Aorta (tissue), 5 donors: ENCODE measurements around the gene TMEM269. TPM values are rescaled to one million over a fixed set of nuclear protein-coding genes. Genes with fewer than 3 reads are reported as not detected.

Experiments
- ATAC-seq: fragments of 200-7000 bp; cut with Tn5 transposase; one replicate; pipeline ENCODE4 v1.9.1; 2022; ENCODE audit warnings: moderate library complexity; ENCODE audit not compliant: low FRiP score
- DNase-seq, 2 donors: peaks; one replicate each; pipeline ENCODE4 v3.0.0-alpha.2; 2020
- H3K27ac ChIP-seq, 2 donors: one replicate each; pipeline ENCODE4 v1.5.1; 2013; ENCODE audit warnings: low read length in 2 of 2, mild to moderate bottlenecking in 2 of 2, moderate library complexity in 2 of 2, control low read depth in 1 of 2, inconsistent platforms in 1 of 2, low read depth in 1 of 2
- H3K27me3 ChIP-seq, 2 donors: one replicate each; pipeline ENCODE4 v1.6.1; 2013; ENCODE audit warnings: control low read depth in 1 of 2, low read length in 1 of 2, mild to moderate bottlenecking in 1 of 2, moderate library complexity in 1 of 2; ENCODE audit not compliant: insufficient read depth in 2 of 2, control insufficient read depth in 1 of 2
- H3K36me3 ChIP-seq, 2 donors: one replicate each; pipeline ENCODE4 v1.6.1; 2013; ENCODE audit warnings: control low read depth in 1 of 2, low read length in 1 of 2, mild to moderate bottlenecking in 1 of 2; ENCODE audit not compliant: insufficient read depth in 2 of 2, control insufficient read depth in 1 of 2
- H3K4me1 ChIP-seq, 2 donors: one replicate each; pipeline ENCODE4 v1.6.1; 2013; ENCODE audit warnings: low read length in 2 of 2, control low read depth in 1 of 2, mild to moderate bottlenecking in 1 of 2, moderate library complexity in 1 of 2; ENCODE audit not compliant: insufficient read depth in 2 of 2, control insufficient read depth in 1 of 2
- H3K4me3 ChIP-seq, 2 donors: one replicate each; pipeline ENCODE4 v1.5.1; 2013; ENCODE audit warnings: low read length in 2 of 2, control low read depth in 1 of 2, mild to moderate bottlenecking in 1 of 2
- H3K9me3 ChIP-seq: one replicate; pipeline ENCODE4 v1.6.1; 2013; ENCODE audit warnings: mild to moderate bottlenecking, low read length; ENCODE audit not compliant: control insufficient read depth
- WGBS, 2 donors: extraction: QIAGEN DNeasy Blood & Tissue Kit; methylation state at CpG; one replicate each; pipeline ENCODE4 v1.1.7; 2013; 5-methylcytosine and 5-hydroxymethylcytosine counted together
- intact Hi-C, 2 donors: fragments of 100-400 bp; cut with DNase I; formaldehyde crosslinking; loops; one replicate each; pipeline versions ENCODE4 v1.14.2 to v1.15.0; 2022
- polyA plus RNA-seq, 2 donors: library from polyadenylated mRNA; stranded (reverse); fragments of 200-250 nt; gene quantifications; one replicate each; pipeline ENCODE4 v1.2.3, GENCODE V29; 2013
- total RNA-seq, 2 donors: library from RNA; stranded (reverse); fragmentation: NEBNext Ultra II Directional; extraction: Animal tissue kit (Norgen Biotek cat#: 25700); gene quantifications; one replicate each; pipeline ENCODE4 v1.2.1, GENCODE V29; 2021
- donor health status: healthy with polysubstance abuse.
- donor health status: Bipolar disorder and iron deficiency.
- donor health status: DM: no; HTN: no; CAD: no.
- donor health status: DM: no; HTN: no; CAD: no.
- donor health status: DM: yes; HTN: yes; CAD: no.

TMEM269 gene
- total and polyA plus RNA-seq, 4 donors: 0.13 TPM; not detected in 3

DNA sequence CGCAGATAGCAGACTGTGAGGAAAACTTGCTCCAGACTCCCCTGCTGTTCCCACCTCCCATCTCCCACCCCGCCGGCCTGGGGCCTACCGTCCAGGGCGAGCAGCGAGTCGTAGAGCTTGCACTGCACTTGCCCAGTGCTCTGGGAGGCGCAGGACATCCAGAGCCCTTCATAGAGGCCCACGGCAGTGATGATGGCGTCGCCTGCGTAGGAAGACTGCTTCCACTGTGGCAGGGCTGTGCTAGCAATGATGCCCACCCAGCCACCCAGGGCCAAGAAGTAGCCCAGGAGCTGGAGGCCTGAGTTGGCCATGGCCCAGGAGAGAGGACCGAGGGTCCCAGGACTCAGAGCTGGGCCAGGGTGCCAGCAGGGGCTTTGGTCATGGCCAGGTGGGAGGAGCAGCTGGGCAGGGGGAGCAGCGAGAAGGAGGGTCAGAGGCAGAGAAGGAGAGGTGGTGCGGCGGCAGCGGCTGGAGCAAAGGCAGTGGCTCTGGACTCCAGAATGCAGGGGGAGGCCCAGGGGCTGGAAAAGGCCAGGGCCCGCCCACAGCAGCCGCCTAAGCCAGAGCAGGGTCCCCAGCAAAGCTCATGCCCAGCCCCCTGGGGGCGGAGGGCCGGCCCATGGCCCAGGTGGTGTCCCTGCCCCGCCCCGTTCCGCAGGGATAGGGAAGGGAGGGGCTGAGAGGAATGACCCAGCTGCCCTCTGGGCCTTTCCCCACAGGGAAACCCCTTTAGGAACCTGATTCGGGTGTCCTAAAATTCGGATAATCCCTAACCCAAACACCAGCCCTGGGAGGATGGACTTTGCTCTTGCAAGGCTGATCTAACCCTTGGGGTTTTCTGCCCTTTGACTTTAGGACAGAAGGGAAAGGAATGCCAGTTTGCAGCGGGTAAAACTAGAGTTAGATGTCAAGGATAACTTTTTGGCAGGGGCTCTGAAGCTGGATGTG lies 44.8 kb upstream of the TMEM269 start, which contains the start of gene CLDN19:
TSS of gene CLDN19 (minus strand) at position 484 of the 948 bp plus-strand sequence. CDS start at position 311, 173 bp downstream.
- WGBS, 2 donors: 67 to 73% methylated on average over 25 to 27 of the region's 27 CpGs
- H3K27ac ChIP-seq: no peak within 1 kb of the TSS
- DNase-seq (no peak), ATAC-seq (no peak)
- intact Hi-C loops: loop anchor here (10.0 kb wide), 2 partner anchors 165 to 395 kb away; no protein-coding TSS in a partner anchor
- no peaks in the 10 kb centered on the region for H3K36me3 ChIP-seq
- no peaks in the 10 kb centered on the region for H3K4me1 ChIP-seq
- no peak within 1 kb of the TSS for H3K4me3 ChIP-seq
- no peaks in the 10 kb centered on the region for H3K9me3 ChIP-seq
- H3K27me3 ChIP-seq: no peaks in the 10 kb centered on the region

DNA sequence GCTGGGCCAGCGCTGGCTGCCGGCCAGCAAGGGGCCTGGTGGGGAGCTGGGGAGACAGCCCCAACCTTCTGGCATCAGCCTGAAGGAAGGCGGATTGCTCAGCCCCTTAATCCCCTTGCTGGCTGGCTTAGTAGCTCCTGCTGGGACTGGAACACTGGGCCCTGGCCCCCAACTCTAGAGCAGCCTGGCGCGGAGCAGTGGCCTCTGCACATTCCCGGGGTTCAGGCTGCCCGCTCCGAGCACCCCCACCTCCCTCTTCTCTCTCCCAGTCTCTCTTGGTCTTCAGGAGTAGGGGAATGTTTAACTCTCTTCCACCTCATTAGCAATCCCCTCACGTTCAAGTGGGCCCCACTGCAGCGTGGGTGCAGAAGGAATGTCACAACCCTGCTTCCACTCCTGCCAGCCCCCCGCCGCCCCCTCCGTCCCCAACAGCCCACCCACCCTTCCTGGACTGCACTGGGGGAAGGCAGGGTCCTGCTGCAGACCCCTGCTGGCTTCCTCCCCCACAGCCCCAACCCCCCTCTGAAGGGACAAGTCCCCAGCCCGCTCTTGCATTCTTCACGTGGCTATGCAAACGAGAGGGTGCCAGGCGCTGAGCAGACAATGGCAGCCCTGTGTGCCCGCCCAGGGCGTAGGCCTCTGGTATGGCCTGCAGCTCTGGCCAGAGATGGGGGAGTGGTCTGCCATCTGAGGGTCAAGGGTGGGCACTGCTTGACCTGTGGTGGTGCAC lies 43.8 kb upstream of the TMEM269 start:
- 79 to 80% methylated on average over 19 of the region's 19 CpGs for WGBS, 2 donors
- Histone ChIP-seq H3K27ac (no peak overlapping the region), H3K4me3 (no peak overlapping the region), H3K27me3 (no peaks in the 10 kb centered on the region), H3K9me3 (no peaks in the 10 kb centered on the region), H3K4me1 (no peaks in the 10 kb centered on the region), H3K36me3 (peaks cover 0 to 2% of the 10 kb centered on the region in 2 donors)
- ATAC-seq: no peak
- no peak for DNase-seq
- intact Hi-C loops: loop anchor here (10.0 kb wide), 2 partner anchors 166 to 396 kb away; no protein-coding TSS in a partner anchor

DNA sequence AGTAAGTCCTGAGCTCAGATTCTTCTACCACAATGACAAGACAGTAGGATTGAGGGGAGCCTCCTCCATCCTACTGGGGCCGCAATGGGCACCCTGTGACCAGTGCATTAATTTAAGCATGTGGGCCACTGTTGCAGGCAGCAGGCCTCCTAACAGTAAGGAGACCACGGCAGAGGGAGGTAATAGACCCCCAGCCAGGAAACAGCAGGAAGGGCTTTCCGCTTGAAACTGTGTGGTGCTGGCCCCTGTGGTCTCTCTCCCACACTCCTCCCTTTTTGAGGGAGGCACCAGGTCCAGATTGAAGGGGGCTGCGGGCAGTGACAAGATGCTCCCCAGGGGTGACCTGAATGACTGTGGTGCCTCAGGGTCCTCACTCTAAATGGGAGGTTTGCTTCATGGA lies 43.1 kb upstream of the TMEM269 start:
- no peaks in the 10 kb centered on the region for H3K27me3 ChIP-seq
- H3K36me3 ChIP-seq: peaks cover 0 to 4% of the 10 kb centered on the region in 2 donors
- intact Hi-C loops: loop anchor here (10.0 kb wide), 2 partner anchors 167 to 397 kb away; no protein-coding TSS in a partner anchor
- H3K27ac ChIP-seq: no peak overlapping the region
- DNase-seq: no peak
- 84 to 93% methylated on average over 4 of the region's 4 CpGs for WGBS, 2 donors
- H3K4me1 ChIP-seq: no peaks in the 10 kb centered on the region
- H3K9me3 ChIP-seq: no peaks in the 10 kb centered on the region
- ATAC-seq: no peak
- no peak overlapping the region for H3K4me3 ChIP-seq

DNA sequence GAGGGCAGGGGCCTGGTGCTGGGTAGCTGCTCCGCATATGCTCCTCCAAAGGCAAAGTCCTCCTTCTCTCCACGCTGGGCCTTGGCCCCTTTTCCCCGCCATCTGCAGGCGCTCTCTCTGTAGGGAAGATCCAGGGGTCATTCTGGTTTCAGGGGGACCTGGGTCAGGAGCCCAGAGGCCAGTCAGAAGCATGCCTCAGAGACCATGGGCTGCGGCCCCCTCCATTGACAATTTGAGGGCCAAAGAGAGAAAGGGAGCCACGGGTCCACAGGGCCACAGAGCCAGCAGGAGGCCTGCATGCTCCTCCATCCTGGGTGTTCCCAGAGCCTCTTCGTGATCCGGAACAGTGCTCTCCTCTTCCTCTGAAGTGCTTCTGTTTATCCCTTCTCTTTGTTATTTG lies 42.6 kb upstream of the TMEM269 start:
- Histone ChIP-seq H3K27me3 (no peaks in the 10 kb centered on the region), H3K4me3 (no peak overlapping the region), H3K36me3 (peaks cover 0 to 4% of the 10 kb centered on the region in 2 donors), H3K27ac (no peak overlapping the region), H3K9me3 (no peaks in the 10 kb centered on the region), H3K4me1 (no peaks in the 10 kb centered on the region)
- ATAC-seq (no peak), DNase-seq (no peak)
- WGBS, 2 donors: 86 to 92% methylated on average over 8 of the region's 8 CpGs
- intact Hi-C loops: loop anchor here (10.0 kb wide), 2 partner anchors 167 to 397 kb away; no protein-coding TSS in a partner anchor

GRCh38 chr1:42742617-42743316 lies 42.0 kb upstream of the TMEM269 start:
- Histone ChIP-seq H3K9me3 (no peaks in the 10 kb centered on the region), H3K4me3 (no peak overlapping the region), H3K27ac (no peak overlapping the region), H3K4me1 (no peaks in the 10 kb centered on the region), H3K36me3 (peaks cover 0 to 4% of the 10 kb centered on the region in 2 donors), H3K27me3 (no peaks in the 10 kb centered on the region)
- DNase-seq (no peak), ATAC-seq (no peak)
- intact Hi-C loops: loop anchor here (10.0 kb wide), 2 partner anchors 168 to 398 kb away; no protein-coding TSS in a partner anchor
- 85 to 88% methylated on average over 9 of the region's 9 CpGs for WGBS, 2 donors

- no peak for ATAC-seq
- no peak for DNase-seq
These were observed 41.3 kb upstream of the TMEM269 start for GRCh38 chr1:42743317-42744147.

GRCh38 chr1:42744148-42744413 lies 40.7 kb upstream of the TMEM269 start:
- no peak for DNase-seq
- no peak overlapping the region for H3K4me3 ChIP-seq
- no peaks in the 10 kb centered on the region for H3K27me3 ChIP-seq
- no peaks in the 10 kb centered on the region for H3K4me1 ChIP-seq
- no peaks in the 10 kb centered on the region for H3K9me3 ChIP-seq
- ATAC-seq: no peak
- peaks cover 0 to 8% of the 10 kb centered on the region in 2 donors for H3K36me3 ChIP-seq
- WGBS, 2 donors: 91 to 93% methylated on average over 9 of the region's 9 CpGs
- no peak overlapping the region for H3K27ac ChIP-seq
- intact Hi-C loops: loop anchor here (10.0 kb wide), 2 partner anchors 169 to 399 kb away; no protein-coding TSS in a partner anchor

More at GRCh38 chr1:42743317-42744147, 41.3 kb upstream of the TMEM269 start:
- H3K27ac ChIP-seq: no peak overlapping the region
- no peaks in the 10 kb centered on the region for H3K27me3 ChIP-seq
- H3K36me3 ChIP-seq: peaks cover 0 to 7% of the 10 kb centered on the region in 2 donors
- H3K4me1 ChIP-seq: no peaks in the 10 kb centered on the region
- intact Hi-C loops: loop anchor here (10.0 kb wide), 2 partner anchors 169 to 399 kb away; no protein-coding TSS in a partner anchor
- 75 to 79% methylated on average over 21 of the region's 21 CpGs for WGBS, 2 donors
- no peak overlapping the region for H3K4me3 ChIP-seq
- no peaks in the 10 kb centered on the region for H3K9me3 ChIP-seq
